Cardiac muscle cell (in vitro differentiated cells and primary cell): Measurements from ENCODE around the gene ZCRB1. TPM values are rescaled to one million over a fixed set of nuclear protein-coding genes. Genes with fewer than 3 reads are reported as not detected.

Source experiments
- DNase-seq, 2 donors: peaks; one replicate each; pipeline versions ENCODE4 v3.0.0 to v3.0.0-alpha.2; 2010 to 2017; ENCODE audit warnings: low read depth in 1 of 2, low spot score in 1 of 2
- H3K27ac ChIP-seq: fragments of 200-600 bp; sonication (generic); 2 replicates; pipeline ENCODE4 v1.5.1; 2016
- H3K27me3 ChIP-seq: fragments of 200-600 bp; sonication (generic); 2 replicates; pipeline ENCODE4 v1.6.0; 2016; ENCODE audit warnings: control low read depth
- H3K36me3 ChIP-seq: fragments of 200-600 bp; sonication (generic); 2 replicates; pipeline ENCODE4 v1.5.1; 2016; ENCODE audit warnings: control low read depth
- H3K4me1 ChIP-seq: fragments of 200-600 bp; sonication (generic); 2 replicates; pipeline ENCODE4 v1.8.1; 2017; ENCODE audit warnings: low read depth, mild to moderate bottlenecking, mixed run types
- H3K4me3 ChIP-seq: fragments of 200-600 bp; sonication (generic); 2 replicates; pipeline ENCODE4 v1.5.1; 2016; ENCODE audit warnings: mild to moderate bottlenecking
- H3K9me3 ChIP-seq: fragments of 200-600 bp; sonication (generic); 2 replicates; pipeline ENCODE4 v1.5.1; 2017; ENCODE audit warnings: low read depth, mild to moderate bottlenecking, control low read depth
- polyA plus RNA-seq: library from polyadenylated mRNA; unstranded; fragments of >200 nt; fragmentation: Nextera tagmentation; extraction: Ambion mirVana; gene quantifications from 2 replicates; pipeline ENCODE4 v1.2.1, GENCODE V29; 2016
- total RNA-seq: library from RNA; depleted of rRNA; stranded (reverse); fragments of >200 nt; gene quantifications from 2 replicates; pipeline ENCODE4 v1.2.3, GENCODE V29; 2016
- TF ChIP-seq, protein P1 (sequence below): IDR thresholded peaks from 2 replicates; pipeline ENCODE4 v1.5.1; 2012; ENCODE audit warnings: low read depth, mild to moderate bottlenecking, low read length

The ZCRB1 gene
- total and polyA plus RNA-seq, 2 experiments from 2014 or later, result 30.2 to 135 TPM

DNA sequence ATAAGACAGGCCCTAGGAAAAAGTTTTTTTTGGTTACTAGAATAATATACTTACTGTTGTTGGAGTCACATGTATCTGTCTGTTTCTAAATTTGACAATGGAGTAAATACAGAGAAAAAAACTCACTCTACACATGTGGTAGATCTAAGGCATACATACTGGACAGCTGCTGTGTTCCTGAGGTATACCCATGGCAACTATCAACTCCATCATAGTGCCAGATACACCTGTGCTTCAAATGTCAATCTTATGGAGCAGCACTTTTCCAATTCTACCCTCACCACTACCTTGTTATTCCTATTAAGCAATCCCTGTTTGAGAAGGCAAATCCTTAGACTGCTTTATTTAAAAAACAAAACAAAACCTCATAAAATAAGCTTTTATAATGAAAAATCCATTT lies 3.3 kb downstream of the ZCRB1 start:
- Histone ChIP-seq H3K27ac (no peak overlapping the region), H3K4me3 (no peak overlapping the region), H3K27me3 (no peaks in the 10 kb centered on the region), H3K9me3 (no peaks in the 10 kb centered on the region), H3K36me3 (peaks cover 1% of the 10 kb centered on the region), H3K4me1 (peaks cover 9% of the 10 kb centered on the region)
- TF ChIP-seq, protein P1, sequence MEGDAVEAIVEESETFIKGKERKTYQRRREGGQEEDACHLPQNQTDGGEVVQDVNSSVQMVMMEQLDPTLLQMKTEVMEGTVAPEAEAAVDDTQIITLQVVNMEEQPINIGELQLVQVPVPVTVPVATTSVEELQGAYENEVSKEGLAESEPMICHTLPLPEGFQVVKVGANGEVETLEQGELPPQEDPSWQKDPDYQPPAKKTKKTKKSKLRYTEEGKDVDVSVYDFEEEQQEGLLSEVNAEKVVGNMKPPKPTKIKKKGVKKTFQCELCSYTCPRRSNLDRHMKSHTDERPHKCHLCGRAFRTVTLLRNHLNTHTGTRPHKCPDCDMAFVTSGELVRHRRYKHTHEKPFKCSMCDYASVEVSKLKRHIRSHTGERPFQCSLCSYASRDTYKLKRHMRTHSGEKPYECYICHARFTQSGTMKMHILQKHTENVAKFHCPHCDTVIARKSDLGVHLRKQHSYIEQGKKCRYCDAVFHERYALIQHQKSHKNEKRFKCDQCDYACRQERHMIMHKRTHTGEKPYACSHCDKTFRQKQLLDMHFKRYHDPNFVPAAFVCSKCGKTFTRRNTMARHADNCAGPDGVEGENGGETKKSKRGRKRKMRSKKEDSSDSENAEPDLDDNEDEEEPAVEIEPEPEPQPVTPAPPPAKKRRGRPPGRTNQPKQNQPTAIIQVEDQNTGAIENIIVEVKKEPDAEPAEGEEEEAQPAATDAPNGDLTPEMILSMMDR, result no peak
- no peak for DNase-seq

DNA sequence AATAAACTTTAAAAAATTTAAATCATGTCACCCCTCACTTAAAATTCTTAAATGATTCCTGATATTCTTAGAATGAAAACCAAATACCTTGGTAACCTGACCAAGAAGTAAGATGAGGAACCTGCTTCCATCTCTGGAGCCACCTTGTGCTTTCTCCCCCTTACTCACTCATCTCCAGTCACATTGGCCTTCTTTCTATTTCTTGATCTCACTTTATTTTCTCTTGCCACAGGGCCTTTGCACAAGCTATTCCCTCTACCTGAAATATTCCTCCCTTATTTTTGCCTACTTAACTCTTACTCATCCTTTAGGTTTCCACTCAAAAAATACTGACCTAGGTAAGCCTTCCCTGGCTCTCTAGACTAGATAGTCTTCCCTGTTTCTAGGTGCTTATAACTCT lies 5.1 kb downstream of the ZCRB1 start:
- TF ChIP-seq, protein P1, result no peak
- Histone ChIP-seq H3K27ac (no peak overlapping the region), H3K27me3 (no peaks in the 10 kb centered on the region), H3K4me3 (no peak overlapping the region), H3K9me3 (no peaks in the 10 kb centered on the region), H3K4me1 (no peaks in the 10 kb centered on the region), H3K36me3 (peaks cover 16% of the 10 kb centered on the region)
- no peak for DNase-seq

DNA sequence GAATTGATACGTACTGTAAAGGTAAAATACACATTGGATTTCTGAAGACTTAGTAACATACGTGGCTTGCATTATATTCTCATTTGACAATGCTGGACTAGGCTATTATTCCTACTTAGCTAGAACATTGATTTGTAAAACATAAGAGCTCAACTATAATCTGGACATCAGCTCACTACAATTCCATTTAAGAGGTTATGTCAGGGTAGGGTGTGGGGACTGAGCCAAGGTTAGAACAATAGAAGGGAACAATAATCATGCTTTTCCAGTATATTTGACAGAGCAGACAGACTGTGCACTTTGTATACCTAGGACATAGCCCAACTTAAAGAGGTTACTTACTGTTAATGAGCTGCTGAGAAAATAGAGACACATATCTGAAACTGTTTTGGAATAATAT lies 10.8 kb downstream of the ZCRB1 start:
- peaks cover 28% of the 10 kb centered on the region for H3K36me3 ChIP-seq
- no peak for DNase-seq
- no peak overlapping the region for H3K27ac ChIP-seq
- H3K27me3 ChIP-seq, result no peaks in the 10 kb centered on the region
- H3K4me1 ChIP-seq, result no peaks in the 10 kb centered on the region
- no peak overlapping the region for H3K4me3 ChIP-seq
- H3K9me3 ChIP-seq, result no peaks in the 10 kb centered on the region
- TF ChIP-seq, protein P1, result no peak

DNA sequence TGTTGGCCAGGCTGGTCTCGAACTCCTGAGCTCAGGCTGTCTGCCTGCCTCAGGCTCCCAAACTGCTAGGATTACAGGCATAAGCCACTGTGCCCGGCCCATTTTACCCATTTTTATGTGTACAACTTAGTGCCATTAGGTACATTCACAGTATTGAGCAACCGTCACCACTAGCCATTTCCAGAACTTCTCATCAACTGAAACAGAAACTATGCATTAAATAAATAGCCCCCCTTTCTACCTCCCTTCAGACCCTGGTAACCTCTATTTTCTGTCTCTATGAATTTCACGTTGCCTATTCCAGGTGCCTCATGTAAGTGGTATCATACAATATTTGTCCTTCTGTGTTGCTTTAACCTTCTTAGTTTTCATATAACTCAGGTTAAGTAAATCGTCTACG lies 15.9 kb downstream of the ZCRB1 start:
- no peak overlapping the region for H3K4me3 ChIP-seq
- no peaks in the 10 kb centered on the region for H3K27me3 ChIP-seq
- no peaks in the 10 kb centered on the region for H3K4me1 ChIP-seq
- peaks cover 11% of the 10 kb centered on the region for H3K36me3 ChIP-seq
- TF ChIP-seq, protein P1, result no peak
- no peak for DNase-seq
- no peak overlapping the region for H3K27ac ChIP-seq
- H3K9me3 ChIP-seq, result no peaks in the 10 kb centered on the region

DNA sequence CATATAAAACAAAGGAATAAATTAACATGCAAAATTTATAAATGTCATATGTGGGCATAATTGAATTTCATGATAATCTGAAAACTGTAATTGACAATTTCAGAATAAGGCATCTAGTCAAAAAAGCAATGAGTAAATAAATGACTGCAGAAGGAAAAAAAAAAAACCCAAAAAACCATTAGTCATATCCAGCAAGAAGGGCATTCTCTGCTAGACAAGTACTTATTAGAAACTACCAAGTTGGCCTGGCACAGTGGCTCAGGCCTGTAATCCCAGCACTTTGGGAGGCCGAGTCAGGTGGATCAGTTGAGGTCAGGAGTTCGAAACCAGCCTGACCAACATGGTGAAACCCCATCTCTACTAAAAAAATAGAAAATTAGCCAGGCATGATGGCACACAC lies 17.5 kb downstream of the ZCRB1 start:
- Histone ChIP-seq H3K9me3 (no peaks in the 10 kb centered on the region), H3K27ac (no peak overlapping the region), H3K27me3 (no peaks in the 10 kb centered on the region), H3K4me1 (no peaks in the 10 kb centered on the region), H3K36me3 (peaks cover 8% of the 10 kb centered on the region), H3K4me3 (no peak overlapping the region)
- TF ChIP-seq, protein P1, result no peak
- no peak for DNase-seq

DNA sequence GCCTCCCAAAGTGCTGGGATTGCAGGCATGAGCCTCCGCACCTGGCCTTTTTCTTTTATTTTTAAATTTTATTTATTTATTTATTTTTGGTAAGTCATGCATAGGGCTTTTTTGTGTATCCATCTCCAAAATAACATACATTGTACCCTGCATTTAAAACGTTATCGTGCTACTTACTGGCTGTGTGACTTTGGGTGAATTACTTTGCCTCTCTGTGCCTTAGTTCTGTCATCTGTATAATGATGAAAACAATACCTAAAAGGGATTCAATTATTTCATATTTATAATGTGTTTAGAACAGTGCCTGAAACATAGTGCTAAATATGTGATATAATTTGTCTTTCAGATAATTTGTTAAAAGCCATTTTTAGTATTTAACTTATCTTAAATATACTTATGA lies 19.6 kb downstream of the ZCRB1 start:
- H3K4me1 ChIP-seq, result no peaks in the 10 kb centered on the region
- H3K27me3 ChIP-seq, result no peaks in the 10 kb centered on the region
- no peaks in the 10 kb centered on the region for H3K36me3 ChIP-seq
- H3K9me3 ChIP-seq, result no peaks in the 10 kb centered on the region
- DNase-seq, result no peak
- no peak overlapping the region for H3K4me3 ChIP-seq
- no peak overlapping the region for H3K27ac ChIP-seq
- TF ChIP-seq, protein P1, result no peak
